DMS 273 treated with DMSO at 0.1 percent for 48 hours (cell line): Measurements from ENCODE around the gene HLTF.

Source experiments
- DNase-seq: peaks from one replicate; lab custom pipeline; 2025; lab: John Stamatoyannopoulos, UW

The HLTF gene

GRCh38 chr3:149016669-149017541 is 69.4 kb downstream of the HLTF start:
- no peak for DNase-seq

GRCh38 chr3:149016242-149016641 is 70.1 kb downstream of the HLTF start:
- no peak for DNase-seq

- DNase-seq, result no peak
Measured at GRCh38 chr3:149015393-149015792, 70.9 kb downstream of the HLTF start.

DNA sequence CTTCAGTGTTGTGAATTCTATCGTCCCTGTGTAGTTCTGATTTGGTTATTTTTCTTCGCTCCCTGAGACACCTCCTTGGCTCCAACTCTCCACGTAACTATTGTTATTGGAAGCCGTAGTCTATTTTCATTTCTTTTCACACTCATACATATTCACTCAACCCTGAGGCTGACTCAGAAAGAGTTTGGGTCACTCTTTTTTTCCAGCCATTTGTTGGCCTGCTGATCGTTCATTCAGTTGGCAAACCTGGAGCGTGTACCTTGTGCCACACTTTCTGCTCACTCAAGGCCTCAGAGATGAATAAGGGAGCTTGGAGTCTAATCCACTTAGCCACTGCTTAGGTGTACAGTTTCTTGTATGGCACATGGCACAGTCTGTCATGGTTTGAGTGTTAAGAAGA is 72.6 kb downstream of the HLTF start:
- no peak for DNase-seq

- DNase-seq, result no peak
Measured at GRCh38 chr3:149011676-149012075, 74.7 kb downstream of the HLTF start.

- DNase-seq, result no peak
Measured at GRCh38 chr3:149010966-149011365, 75.4 kb downstream of the HLTF start.

DNA sequence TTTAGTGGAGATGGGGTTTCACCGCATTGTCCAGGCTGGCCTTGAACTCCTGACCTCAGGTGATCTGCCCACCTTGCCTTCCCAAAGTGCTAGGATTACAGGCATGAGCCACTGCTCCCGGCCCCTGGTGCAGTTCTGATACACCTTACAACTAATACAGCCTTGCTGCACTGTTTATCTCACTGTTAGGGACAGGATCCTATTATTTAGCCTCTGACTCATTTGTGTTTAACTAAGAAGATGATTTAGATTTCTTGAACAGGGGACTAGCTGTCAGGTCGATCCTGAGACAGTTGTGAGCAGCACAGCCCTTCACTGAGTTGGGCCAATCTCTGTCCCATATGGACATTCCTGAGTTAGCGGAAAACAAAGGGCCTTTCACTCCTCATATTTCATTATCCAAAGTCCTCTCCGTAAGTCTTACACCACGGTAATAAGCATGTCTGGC is 75.8 kb downstream of the HLTF start:
- no peak for DNase-seq

- no peak for DNase-seq
Measured at GRCh38 chr3:149009732-149010131, 76.6 kb downstream of the HLTF start.

GRCh38 chr3:149007567-149008257 is 78.6 kb downstream of the HLTF start:
- DNase-seq, result no peak

- DNase-seq, result no peak
Measured at GRCh38 chr3:149005416-149005815, 80.9 kb downstream of the HLTF start.

- DNase-seq, result no peak
Measured at GRCh38 chr3:149004622-149005021, 81.7 kb downstream of the HLTF start.

GRCh38 chr3:149003653-149004305 is 82.6 kb downstream of the HLTF start:
- DNase-seq, result no peak

- DNase-seq, result no peak
Measured at GRCh38 chr3:149001727-149002126, 84.6 kb downstream of the HLTF start.

DNA sequence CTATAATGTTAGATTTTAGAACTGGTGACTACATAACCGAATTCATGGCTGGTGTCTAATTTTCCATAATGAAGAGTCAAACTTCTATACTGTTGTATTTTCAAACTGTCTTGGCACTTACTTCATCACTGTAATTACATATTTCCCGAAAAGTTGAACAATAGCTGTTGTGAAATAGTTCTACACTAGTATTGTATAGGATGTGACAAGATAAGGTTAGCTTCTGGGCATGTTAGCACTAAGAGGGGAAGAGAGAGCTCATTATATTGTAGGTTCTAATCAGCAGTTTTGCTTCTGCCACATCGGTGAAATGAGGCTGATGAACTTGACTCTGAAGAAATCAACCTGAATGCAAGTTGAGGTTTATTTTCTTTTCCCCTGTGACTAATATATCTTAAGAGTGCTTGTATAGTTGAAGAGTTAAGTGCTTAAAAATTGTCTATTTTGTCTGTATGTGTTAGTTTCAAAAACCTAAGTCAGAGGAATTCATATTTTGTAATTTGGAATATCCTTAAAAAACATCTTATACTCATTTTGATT is 86.1 kb downstream of the HLTF start:
- DNase-seq, result no peak

DNA sequence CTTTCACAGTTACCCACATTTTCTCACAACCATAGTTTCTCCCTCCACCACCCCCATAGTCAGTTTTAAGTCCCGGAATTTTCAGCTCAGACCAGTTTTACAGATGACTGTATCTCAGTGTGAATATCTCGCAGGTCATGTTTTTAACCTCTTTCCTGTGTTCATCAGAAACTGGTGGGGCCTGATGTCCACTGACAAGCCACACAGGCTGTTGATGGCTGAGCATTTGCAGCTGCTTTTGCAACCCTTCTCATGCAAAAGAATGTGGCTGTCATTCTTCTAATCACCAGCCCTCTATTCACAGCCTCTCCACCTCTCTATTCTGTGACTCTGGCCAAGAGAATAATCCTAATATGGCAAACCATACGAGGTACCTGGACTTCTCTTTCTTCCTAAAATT is 86.5 kb downstream of the HLTF start:
- DNase-seq, result no peak

DNA sequence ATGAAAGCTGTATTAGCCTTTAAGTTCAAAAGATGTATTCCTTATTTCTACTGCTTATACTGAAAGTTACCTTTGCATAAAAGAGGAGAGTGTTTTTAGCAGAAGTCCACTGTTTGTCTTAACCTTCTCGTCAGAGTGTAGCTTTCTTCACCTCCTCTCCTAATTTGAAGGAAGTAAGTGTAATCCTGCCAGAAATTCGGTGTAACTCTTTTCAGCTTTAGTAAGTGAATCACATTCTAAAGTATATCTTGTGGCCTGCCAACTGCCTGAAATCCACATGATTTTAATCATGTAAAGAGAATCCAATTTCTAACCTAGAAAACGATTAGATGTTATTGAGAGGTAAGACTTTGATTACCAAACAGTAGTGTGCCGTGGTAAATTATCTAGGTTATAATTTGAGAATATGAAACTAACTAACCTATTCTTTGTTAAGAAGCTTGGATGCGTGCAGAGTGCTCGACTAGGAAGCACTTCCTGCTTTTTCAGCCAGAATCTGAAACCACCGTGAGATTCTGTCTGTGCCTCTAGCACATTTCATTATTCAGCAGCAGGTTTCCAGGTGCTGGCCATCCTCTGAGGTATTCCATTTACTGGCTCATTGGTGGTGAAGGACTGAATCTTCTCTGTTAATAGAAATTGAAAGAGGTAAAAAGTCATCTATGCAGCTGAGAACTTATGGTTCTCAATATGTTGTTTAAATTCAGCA is 87.5 kb downstream of the HLTF start:
- no peak for DNase-seq

DNA sequence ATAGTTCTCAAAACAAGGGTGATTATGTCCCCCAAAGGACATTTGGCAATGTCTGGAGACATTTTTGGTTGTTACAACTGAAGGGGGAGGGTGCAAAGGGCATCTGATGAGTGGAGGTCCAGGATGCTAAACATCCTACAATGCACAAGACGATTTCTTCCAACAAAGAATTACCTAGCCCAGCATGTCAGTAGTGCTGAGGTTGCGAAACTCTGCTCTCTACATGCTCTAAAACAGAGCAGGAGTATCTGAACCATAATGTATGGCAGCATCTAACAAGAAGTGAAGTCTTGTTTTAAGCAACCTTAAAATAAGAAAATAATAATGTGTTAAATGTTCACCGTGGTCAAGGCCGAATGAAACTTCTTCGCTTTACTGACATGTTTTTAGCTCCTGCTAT is 88.0 kb downstream of the HLTF start:
- no peak for DNase-seq

- no peak for DNase-seq
Measured at GRCh38 chr3:148997623-148998022, 88.7 kb downstream of the HLTF start.

DNA sequence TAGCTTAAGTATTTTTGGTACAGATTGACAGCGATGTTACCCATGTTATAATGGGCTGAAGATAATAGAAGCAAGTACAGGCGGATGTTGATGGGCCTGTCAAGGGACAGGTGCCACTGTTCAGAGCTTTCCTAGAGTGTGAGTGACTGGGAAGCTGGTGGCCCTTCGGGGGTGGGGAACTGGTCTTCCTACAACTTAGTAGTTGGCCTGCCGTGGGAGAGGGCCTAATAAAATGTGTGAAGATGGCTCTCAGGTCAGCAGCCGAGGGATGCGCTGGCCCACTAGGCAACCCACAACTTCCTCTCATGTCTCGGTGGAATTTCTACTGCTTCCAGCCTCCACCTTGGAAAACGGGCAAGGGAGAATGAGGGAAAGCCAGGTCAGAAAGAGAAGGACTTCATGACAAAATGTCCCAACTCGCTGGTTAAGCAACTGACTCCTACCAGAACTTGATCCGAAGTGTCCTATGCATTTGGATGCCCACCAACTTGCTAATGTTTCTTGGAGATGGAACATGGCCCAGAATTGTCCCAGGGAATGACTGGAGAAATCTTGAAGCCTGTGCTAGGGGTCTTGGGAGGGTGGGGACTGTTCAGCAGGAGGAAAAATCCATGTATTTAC is 93.6 kb downstream of the HLTF start:
- DNase-seq, result no peak

- DNase-seq, result no peak
Measured at GRCh38 chr3:148992027-148992634, 94.2 kb downstream of the HLTF start.
